Mammary epithelial cell (primary cell): ENCODE measurements around the gene TMEM132C.

Experiments
- CTCF ChIP-seq, 2 donors: IDR thresholded peaks in 1 of 2; conservative IDR thresholded peaks in 1 of 2; 2 replicates each; pipeline ENCODE4 v1.5.1; 2011 to 2012; ENCODE audit warnings: inconsistent platforms in 2 of 2, low read length in 2 of 2, mild to moderate bottlenecking in 2 of 2, control low read depth in 1 of 2, low read depth in 1 of 2; ENCODE audit not compliant: insufficient read depth in 1 of 2; ENCODE audit errors: extremely low read depth in 1 of 2
- EZH2 ChIP-seq: IDR thresholded peaks from 2 replicates; pipeline ENCODE4 v1.6.1; 2012; ENCODE audit warnings: low read length, inconsistent platforms, borderline replicate concordance

GRCh38 chr12:128261757-128262156 lies 5.2 kb upstream of the TMEM132C start:
- no peak for TF ChIP-seq CTCF (conservative IDR thresholded peaks at IDR 0.05 in 1 of 2, IDR thresholded peaks at IDR 0.05 in 1 of 2; ENCODE audit: extremely low read depth in 1 of 2, insufficient read depth in 1 of 2, low read depth in 1 of 2, low read length in 2 of 2)
- TF ChIP-seq EZH2: no peak
